HG03064 (cell line): ENCODE measurements around the gene MTAP.

Experiments
- ATAC-seq: cut with Tn5 transposase; IDR thresholded peaks from one replicate; pipeline ENCODE4 v1.9.1; 2021; ENCODE audit warnings: low read depth; ENCODE audit not compliant: unreplicated experiment

The MTAP gene

GRCh38 chr9:21840647-21841046 is 38.2 kb downstream of the MTAP start:
- ATAC-seq: no peak

- no peak for ATAC-seq
These were observed 38.7 kb downstream of the MTAP start for GRCh38 chr9:21841133-21841532.

- ATAC-seq: no peak
These were observed 46.2 kb downstream of the MTAP start for GRCh38 chr9:21848615-21849014.

- ATAC-seq: peak; percentile 99
These were observed 50.3 kb downstream of the MTAP start for GRCh38 chr9:21852754-21853153.

- ATAC-seq: no peak
These were observed 51.0 kb downstream of the MTAP start for GRCh38 chr9:21853414-21853813.

- no peak for ATAC-seq
These were observed 51.7 kb downstream of the MTAP start for GRCh38 chr9:21854119-21854518.

GRCh38 chr9:21854594-21854993 is 52.2 kb downstream of the MTAP start:
- ATAC-seq: no peak

- no peak for ATAC-seq
These were observed 54.1 kb downstream of the MTAP start for GRCh38 chr9:21856301-21857094.

- no peak for ATAC-seq
These were observed 60.4 kb downstream of the MTAP start for GRCh38 chr9:21862871-21863270.

- ATAC-seq: no peak
These were observed 62.1 kb downstream of the MTAP start for GRCh38 chr9:21864505-21864904.

GRCh38 chr9:21866302-21866701 is 63.9 kb downstream of the MTAP start:
- ATAC-seq: no peak

GRCh38 chr9:21871256-21871975 is 69.0 kb downstream of the MTAP start:
- ATAC-seq: no peak

GRCh38 chr9:21872696-21873095 is 70.3 kb downstream of the MTAP start:
- ATAC-seq: no peak

- no peak for ATAC-seq
These were observed 71.2 kb downstream of the MTAP start for GRCh38 chr9:21873540-21874221.

- ATAC-seq: no peak
These were observed 73.5 kb downstream of the MTAP start for GRCh38 chr9:21875893-21876292.

GRCh38 chr9:21883642-21884041 is 81.2 kb downstream of the MTAP start:
- ATAC-seq: no peak

GRCh38 chr9:21889673-21890072 is 87.2 kb downstream of the MTAP start:
- no peak for ATAC-seq

- no peak for ATAC-seq
These were observed 88.3 kb downstream of the MTAP start for GRCh38 chr9:21890696-21891095.

GRCh38 chr9:21901546-21901945 is 99.1 kb downstream of the MTAP start:
- no peak for ATAC-seq

GRCh38 chr9:21902136-21902535 is 99.7 kb downstream of the MTAP start:
- peak; percentile 58 for ATAC-seq

- no peak for ATAC-seq
These were observed 101.0 kb downstream of the MTAP start for GRCh38 chr9:21903380-21903965.
